HG03196 (cell line): ENCODE measurements around the gene SHANK3.

Experiments used
- ATAC-seq: cut with Tn5 transposase; IDR thresholded peaks from one replicate; pipeline ENCODE4 v1.9.1; 2021; ENCODE audit not compliant: unreplicated experiment

Gene SHANK3

DNA sequence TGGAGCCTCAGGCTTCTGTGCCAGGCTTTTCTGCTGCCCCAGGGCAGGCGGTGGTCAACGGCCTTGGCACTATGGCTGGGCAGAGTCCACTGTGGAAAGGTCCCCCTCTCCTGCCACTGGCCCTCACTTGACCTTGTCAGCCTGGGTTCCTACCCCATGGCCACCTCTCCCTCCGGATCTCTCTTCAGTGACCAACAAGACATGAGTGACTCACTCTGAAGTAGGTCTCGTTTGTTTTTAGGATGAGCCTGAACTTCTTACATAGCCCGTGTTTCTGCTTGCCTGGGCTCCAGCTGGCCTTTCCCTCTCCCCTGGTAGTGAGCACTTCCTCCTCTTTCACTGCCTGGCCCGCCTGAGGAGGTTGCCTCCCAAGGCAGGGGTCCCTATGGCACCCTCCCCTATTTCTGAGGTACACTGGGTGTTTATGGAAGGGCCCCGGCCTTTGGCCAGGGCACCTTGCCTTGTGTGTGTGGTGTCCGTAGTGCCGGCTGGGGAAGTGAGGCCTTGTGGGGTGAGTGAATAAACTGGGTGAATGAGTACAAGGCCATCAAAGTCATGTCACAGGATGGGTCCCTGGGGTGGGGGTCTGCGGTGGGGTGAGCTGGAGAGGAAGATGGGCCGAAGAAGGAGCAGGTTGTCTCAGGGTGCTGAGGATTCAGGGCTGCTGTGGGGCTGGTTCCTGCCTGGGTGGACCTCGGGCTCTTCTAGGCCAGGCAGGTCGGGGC lies 5.0 kb downstream of the SHANK3 start:
- no peak for ATAC-seq

DNA sequence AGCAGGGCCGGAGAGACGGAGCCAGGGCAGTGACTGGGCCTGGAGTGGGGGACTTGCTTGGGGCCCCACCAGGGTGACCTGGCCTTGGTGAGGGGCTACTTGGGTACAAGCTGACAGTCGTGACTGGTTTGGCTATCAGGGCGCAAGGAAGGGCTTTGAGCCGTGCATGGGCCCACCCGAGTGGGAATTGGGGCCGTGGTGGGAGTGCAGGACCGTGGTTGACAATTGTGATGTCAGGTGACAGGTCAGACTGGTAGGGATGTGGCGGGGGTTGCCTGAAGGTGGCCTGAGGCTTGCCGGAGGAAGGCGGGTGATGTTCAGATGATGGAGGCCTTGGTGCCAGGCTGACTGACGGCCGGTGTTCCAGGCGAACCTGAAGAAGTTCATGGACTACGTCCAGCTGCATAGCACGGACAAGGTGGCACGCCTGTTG lies 5.6 kb downstream of the SHANK3 start:
- ATAC-seq: no peak

DNA sequence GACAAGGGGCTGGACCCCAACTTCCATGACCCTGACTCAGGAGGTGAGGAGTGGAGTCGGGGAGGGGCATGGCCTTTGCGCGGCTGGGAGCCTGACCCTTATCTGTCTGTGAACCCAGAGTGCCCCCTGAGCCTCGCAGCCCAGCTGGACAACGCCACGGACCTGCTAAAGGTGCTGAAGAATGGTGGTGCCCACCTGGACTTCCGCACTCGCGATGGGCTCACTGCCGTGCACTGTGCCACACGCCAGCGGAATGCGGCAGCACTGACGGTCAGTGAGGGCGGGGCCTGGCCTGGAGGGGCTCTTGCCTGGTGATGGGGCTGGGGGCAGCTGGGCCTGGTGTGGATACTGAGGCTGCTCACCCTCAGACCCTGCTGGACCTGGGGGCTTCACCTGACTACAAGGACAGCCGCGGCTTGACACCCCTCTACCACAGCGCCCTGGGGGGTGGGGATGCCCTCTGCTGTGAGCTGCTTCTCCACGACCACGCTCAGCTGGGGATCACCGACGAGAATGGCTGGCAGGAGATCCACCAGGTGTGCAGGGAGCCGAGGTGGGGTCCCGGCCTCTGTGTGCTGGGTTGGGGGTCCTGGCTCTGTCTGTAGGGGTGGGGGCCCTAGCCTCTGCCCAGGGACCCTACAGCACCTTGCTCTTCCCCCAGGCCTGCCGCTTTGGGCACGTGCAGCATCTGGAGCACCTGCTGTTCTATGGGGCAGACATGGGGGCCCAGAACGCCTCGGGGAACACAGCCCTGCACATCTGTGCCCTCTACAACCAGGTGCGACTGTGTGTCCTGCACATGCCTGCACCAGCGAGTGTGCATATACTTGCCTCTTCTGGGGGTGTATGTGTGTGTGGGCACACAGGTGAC lies 6.3 kb downstream of the SHANK3 start:
- ATAC-seq: no peak

DNA sequence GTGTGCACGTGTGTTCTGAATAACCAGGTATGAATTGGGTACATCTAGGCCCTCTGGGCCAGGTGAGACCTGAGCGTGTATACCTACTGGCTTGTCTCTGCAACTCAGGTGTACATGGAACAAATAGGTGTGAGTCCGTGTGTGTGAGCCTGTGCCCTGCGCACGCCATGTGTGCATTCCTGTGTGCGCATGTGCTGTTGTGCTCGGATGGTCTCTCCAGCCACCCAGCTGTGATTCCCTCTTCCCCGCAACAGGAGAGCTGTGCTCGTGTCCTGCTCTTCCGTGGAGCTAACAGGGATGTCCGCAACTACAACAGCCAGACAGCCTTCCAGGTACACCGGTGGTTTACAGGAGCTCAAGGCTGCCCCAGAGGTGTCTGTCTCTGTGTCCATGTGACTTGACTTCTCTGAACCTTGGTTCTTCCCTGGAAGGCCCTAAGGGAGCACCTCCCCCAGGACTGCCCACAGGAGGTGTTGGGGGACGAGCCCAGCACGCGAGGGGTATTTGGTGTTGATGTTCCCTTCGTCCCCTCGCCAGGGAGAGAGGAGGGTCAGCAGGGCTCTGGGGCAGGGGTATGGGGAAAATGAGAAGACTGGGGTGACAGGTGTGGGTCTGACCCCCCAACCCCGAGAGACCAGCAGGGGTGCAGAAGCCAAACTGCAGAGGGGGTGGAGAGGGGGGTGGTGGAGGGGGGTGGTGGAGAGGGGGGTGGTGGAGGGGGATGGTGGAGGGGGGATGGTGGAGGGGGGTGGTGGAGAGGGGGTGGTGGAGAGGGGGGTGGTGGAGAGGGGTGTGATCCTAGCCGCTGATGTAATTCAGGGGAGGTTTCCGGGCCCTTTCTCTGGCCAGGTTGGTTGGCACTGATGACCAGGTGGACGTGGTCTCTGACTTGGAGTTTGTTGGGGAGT lies 10.7 kb downstream of the SHANK3 start:
- no peak for ATAC-seq

DNA sequence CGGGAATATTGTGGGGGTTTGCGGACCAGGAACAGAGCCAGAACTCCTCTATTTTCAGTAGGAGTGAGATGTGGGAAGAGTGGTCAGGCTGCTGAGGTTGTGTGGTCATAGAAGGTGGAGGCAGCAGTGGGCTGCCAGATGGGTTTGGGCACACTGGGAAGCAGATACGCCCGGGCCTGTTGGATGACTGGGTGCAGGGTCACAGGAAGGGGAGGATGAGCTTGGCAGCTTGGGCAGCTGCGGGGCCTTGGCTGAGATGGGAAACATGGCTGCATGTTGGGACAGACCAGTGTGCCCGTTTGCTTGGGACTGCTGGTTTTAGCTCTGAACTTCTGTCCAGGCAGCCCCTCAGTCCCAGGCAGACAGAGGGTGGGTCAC lies 11.4 kb downstream of the SHANK3 start:
- no peak for ATAC-seq

DNA sequence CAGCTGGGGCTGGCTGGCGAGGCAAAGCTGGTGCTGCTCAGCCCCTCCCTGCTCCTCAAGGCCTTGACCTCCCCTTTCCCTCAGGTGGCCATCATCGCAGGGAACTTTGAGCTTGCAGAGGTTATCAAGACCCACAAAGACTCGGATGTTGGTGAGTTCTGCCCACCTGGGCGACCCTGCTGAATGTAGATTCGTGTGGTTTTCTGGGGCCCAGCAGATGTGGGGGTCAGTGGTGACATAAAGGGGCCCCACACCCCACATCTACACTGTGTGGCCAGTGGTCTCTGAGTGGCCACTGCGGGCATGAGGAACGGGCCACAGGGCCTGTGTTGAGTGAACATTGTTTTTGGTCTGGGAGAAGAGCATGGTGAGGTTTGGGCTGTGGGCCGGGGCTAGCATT lies 11.9 kb downstream of the SHANK3 start:
- no peak for ATAC-seq

DNA sequence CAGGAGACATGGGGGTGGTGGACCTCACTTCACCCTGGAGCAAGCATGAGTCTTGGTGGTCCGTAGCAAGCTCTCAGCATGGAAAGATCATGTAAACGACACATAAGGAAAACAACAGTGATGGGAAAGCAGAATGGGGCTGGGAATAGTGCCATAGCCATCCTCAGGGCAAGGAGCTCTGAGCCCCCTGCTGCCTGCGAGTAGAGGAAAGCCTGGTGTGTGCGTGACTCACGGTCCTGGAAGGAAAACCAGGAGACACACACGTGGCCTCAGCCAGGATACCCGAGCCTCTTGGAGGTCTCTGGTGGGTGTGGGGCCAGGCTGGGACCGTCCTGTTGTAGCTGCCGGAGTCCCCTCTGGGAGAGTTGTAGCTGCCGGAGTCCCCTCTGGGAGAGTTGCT lies 12.4 kb downstream of the SHANK3 start:
- no peak for ATAC-seq

DNA sequence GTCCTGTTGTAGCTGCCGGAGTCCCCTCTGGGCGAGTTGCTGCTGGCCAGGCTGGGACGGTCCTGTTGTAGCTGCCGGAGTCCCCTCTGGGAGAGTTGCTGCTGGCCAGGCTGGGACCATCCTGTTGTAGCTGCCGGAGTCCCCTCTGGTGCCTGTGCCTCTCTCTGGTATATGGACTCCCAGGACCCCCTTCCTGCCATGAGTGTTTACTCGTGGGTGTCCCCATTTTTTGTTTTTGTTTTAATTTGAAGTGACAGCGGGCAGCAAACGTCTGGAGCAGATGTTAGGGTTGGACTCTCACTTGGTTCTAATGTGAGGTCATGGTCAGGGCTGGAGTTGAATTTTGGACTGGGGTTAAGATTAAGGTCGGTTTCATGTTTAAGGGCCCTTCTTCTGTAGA lies 14.2 kb downstream of the SHANK3 start:
- no peak for ATAC-seq

DNA sequence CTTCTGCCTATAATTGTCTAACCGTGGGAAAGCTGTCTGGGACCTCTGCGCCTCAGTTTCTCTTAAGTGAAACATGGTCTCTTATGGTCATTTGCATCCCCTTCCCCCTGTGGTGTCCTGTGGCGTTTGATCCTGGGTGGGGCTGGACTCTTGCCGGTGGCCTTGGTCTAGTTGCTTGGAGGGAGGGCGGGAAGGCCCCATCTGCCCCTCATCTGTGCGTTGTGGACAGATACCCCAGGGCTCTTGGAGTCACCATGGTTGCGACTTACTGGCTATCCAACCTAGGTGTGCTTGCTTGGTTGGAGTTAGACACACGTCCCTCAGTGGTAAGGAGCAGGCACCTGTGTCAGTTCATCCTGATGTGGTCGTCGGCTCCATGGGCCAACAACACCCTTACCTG lies 15.2 kb downstream of the SHANK3 start:
- ATAC-seq: no peak

DNA sequence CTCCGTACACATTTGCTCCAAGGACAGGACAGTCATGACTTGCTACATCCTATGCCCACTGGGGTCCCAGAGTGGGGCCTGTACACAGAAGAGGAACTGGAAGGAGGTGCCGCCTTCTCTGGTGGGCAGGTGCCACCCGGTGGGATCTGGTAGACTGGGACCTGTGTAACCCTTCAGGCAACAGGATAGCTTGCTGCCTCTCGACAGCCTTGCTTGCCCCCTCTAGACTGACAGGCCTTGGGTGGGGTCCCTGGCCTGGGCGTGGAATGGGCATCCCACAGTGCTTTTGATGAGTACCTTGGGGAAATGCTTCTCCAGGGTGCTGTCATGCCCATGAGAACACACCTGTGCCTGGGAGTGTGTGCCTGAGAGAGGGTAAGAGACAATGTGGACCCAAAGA lies 15.8 kb downstream of the SHANK3 start:
- no peak for ATAC-seq

DNA sequence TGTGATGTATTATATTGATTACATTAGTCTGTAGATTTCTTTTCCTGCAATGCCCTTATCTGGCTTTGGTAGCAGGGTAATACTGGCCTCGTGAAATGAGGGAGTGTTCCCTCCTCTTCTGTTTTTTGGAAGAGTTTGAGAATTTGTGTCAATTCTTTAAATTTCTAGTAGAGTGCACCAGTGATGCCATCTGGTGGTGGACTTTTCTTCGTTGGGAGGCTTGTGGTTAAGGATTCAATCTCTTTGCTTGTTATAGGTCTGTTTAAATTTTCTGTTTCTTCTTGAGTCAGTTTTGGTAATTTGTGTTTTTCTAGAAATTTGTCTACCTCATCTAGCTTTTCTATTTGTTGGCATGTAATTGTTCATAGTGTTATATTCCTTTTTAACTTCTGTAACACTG lies 18.9 kb downstream of the SHANK3 start:
- ATAC-seq: no peak

DNA sequence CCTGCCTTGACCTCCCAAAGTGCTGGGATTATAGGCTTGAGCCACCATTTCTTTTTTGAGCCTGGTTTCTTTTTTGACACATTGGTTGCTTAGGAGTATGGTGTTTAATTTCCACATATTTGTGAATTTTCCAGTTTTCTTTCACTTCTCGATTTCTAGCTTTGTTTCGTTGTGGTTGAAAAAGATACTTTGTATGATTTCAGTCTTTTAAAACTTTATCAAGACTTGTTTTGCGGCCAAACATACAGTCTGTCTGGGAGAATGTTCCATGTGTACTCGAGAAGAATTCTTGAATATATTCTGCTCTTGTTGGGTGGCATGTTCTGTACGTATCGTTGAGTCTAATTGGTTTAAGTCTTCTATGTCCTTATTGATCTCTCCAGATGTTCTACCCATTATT lies 20.8 kb downstream of the SHANK3 start:
- no peak for ATAC-seq

DNA sequence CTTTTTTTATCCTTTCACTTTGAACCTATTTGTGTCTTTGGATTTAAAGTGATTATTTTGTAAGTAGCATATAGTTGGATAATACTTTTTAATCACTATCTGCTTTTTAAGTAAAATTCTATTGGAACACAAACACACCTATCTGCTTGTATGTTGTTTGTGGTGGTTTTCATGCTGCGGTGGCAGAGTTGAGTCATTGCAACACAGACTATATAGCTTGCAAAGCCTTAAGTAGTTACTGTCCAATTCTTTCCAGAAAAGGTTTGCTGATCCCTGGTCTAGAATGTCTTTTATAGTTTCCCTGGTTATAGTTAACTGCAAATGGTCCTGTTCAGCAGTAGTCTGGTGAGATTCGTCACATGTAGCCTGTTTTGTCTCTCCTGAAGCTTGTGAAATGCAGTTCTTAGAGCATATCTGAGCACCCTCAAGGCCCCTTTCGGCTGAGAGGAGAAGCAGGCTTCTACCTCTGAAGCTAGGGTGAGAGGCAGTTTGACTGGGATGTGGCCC lies 21.5 kb downstream of the SHANK3 start:
- ATAC-seq: no peak

DNA sequence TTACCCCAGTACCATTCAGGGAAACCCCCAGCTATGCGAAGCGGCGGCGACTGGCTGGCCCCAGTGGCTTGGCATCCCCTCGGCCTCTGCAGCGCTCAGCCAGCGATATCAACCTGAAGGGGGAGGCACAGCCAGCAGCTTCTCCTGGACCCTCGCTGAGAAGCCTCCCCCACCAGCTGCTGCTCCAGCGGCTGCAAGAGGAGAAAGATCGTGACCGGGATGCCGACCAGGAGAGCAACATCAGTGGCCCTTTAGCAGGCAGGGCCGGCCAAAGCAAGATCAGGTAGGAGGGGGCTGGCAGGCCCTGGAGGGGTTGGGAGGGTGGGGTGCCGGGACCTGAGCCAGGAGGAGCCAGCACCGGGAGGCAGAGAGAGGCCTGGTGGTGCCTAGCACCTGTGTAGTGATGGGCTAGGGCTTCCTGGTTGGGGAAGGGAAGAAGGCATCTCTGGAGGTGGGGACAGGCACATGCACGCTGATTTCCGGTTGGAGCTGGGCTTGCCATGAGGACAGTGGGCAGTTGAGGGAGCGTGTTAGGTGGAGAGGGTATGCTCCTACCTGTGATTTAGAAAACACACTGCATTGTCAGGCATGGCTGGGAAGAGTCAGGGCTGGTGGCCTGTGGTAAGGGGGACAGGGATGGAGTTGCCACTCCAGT lies 22.3 kb downstream of the SHANK3 start:
- no peak for ATAC-seq

DNA sequence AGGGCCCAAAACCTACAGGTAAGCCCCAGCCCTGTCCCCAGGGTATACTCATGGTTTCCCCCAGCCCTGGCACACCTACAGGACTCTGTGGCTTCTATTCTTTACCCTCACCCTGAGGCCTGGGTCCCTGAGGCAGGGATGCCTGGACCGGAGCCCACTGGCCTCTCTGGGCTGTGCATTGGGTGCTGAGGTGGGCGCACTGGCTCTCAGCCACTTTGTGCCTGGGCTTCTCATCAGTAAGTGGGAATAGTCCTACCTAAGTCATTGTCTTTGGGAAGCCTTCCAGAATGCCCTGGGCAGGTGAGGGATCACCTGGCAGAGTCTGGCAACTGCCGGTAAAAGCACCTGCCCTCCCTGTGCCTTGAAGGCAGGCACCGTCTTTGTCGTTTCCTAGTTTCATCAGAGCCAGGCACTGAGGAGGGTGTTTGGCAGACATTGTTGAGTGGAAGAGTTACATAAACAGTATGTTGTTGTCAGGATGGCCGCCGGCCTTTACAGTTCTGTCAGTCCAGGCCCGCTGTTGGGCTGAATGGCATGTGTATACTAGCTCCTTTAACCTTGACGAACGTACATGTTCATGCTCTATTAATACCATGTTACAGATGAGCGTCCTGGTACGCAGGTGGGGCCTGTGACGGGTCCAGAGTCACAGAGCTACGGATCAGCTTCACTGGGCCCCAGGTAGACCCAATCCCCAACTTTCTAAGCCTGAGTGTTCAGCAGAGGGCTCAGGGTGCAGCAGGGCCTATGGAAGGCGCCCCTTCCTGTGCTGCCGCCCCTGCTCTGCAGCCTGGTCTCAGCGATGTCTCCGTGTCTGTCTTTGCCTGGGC lies 23.0 kb downstream of the SHANK3 start:
- ATAC-seq: no peak

DNA sequence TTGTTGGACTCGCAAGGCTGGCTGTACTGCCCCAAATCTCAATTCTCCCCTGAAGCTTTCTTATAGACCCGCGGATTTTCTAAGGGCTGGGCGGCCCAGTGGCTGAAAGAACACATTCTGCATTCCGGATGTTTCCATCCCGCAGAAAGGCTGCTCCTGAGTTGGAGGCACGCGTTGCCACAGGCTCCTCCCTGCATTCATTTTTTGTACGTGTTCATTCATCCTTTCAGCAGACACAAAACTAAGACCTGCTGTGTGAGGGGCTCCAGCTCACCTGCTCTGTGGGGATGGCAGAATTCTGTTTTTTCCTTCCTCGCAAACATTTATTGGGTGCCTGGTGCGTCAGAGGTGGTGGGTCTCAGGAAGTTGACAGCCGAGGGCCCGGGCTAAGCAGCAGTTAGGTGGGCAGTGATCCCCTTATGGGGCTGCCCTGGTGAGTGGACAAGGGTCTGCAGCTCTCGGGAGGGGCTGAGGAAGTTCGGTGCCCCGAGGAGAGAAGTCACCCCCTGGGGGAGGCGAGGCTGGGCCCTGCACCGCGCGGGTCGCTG lies 23.7 kb downstream of the SHANK3 start:
- ATAC-seq: no peak

DNA sequence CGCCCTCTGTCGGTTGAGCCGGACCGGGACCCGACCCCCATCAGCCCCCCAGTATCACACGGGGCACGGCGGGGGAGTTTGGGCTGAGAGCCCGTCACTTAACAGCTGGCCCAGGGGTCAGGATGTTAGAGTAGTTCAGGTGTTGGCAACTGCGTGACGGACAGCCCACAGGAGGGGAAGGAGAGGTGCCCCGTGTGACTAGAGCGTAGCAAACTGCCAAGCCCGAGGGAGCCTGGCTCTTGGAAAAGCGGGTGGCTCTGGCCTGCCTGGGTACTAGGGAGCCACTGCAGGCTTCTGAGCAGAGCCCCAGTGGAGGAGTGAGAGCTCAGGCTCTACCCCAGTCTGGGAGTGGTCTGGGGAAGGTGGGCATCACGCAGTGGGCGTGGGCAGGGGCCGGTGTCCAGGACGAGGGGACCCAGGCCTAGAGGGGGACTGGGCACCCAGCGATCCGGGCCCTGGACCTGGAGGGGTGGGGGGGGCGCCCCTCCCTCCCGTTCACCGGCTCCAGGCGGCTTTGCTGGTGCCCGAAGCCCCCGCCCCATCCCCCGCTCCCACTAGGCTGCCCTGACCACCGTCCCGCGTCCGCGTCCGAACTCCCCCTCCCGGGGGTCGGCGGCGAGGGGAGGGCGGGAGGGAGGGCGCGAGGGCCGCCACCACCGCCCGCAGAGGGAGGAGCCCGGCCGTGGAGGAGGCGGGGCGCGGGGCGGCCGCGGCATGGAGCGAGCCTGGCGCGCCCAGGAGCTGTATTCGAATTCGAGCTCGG lies 24.4 kb downstream of the SHANK3 start:
- ATAC-seq: no peak

DNA sequence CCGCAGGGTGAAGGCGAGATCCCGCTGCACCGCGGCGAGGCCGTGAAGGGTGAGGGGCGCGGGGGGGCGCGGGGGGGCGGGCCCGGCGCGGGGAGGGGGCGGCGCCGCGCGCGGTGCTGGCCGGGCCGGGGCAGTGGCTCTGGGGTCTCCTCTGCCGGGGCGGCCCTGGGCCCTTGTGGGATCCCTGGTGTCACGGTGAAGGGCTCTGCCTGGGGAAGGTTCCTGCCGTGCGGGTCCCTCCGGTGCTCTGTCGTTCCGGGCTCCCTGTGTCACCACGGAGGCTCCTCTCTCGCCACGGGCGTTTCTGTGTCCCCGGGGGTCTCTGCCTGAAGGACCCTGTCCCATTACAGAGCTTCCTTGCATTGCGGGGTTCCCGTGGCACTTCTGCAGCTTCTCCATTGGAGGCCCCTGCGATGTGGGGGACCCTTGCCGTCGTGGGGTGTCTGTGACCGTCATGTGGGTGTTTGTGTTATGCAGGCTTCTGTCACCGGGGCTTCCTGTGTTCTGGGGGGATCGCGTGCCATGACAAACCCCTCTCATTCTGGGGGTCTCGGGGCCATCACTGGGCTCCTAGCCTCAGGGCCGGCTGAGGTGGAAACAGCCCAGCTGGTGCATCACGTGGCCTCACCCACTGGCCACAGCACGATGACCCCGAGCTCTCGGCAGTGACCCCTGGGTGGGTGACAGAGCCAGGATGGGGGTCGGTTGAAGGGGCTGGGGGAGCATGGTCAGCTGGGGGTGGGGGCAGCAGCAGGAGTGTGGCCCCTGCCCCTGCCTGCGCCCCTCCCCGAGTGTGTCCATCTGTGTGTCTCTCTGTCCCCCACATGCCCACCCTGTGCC lies 25.3 kb downstream of the SHANK3 start:
- ATAC-seq: no peak
